Measurements from ENCODE around the gene CRB1.
"Not testable (repeated sequence)": the region's sequence is repeated elsewhere in the genome, so short reads cannot be mapped to it uniquely, and the experiment has no call there.

Gene CRB1

DNA sequence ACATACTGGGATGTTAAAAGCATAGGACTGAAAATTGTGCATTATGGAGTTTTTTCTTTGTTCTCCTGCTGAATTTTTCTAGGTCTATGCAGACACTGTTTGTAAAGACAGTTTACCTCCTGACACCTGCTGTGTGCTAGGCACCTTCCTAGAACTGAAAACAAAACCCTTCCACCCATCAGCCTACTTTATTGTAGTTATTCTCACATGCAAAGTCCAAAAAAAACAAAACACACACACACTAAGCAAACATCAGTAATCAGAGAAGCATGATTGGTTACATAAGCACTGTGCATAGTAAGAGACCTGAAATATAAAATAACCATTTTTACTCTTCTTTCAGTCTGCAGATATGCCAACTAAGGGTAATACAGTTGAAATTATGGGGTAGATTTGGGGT is 195.1 kb downstream of the CRB1 start:
- DNase-seq (ENCODE audit: low read depth in 3 of 3) = no peak

DNA sequence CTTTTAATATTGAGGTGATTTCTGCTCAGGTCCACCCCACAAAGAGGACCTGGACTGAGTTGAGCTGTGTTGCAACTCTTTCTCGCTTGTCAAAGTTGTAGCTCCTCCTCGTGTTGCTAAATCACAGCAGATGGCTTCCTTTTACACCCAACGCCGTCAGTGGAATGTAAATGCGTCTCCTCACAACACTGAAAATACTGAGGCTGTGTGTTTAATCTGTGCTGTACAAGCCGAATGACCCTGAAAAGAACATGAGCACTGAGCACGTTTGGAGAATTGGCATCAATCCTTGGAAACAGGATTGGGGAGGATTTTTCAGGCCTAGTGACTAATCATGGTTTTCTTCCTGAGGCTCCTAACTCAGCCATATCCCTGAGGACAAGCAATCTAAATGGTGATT is 196.0 kb downstream of the CRB1 start:
- no peak for DNase-seq (ENCODE audit: low read depth in 3 of 3)

DNA sequence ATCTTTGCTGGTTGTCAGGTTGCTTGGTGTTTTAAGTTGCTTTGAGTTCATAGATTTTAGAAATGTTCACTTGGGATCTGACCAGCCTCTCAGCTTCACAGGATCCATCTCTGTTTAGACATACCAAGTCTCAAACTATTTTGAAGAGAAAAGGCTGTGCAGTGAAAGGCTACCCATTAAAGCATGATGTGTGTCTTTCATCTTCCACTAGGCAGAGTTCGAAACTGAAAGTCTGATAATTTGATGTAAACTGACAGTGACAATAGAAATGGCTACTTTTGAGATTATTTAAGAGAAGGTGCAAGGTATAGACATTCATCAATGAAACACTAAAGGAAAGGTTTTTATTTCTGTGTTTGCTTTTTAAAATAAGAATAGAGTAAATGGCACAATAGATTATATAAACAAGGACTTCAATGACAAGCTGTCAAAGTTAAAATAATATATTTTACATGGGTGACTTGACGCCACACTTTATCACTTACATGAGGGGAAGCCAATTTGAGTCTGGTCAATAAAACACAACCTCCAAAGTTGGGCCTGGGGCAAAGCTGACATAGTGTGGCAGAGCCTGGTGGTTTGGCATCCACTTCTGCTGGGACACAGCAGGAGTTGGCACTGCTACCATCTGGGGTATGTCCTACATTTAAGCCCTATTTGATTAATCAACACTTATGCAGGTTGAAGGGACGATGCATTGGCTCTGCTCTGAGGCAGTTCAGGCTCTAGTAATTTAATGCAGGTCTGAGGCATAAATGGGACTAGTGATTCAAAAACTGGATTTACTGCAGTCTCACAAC is 197.7 kb downstream of the CRB1 start:
- DNase-seq (ENCODE audit: low read depth in 3 of 3) = no peak

DNA sequence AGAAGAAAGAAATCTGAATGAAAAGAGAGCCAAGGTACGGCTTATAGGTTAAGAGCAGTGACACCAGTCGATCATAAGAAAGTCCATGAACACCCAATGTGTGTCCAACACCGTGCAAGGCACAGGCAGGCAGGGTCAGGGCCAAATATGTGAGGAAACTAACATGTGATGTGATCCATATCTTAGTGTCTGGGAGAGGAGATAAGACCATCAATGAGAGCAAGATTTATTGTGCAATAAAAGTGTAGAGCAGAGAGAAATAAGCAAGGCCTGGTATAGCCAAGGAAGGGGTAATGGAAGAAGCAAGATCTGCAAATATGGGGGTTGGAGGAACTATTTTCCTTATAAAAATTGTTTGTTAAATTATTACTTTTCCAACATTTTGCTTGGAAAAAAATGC is 198.8 kb downstream of the CRB1 start:
- DNase-seq (ENCODE audit: low read depth in 3 of 3) = no peak

DNA sequence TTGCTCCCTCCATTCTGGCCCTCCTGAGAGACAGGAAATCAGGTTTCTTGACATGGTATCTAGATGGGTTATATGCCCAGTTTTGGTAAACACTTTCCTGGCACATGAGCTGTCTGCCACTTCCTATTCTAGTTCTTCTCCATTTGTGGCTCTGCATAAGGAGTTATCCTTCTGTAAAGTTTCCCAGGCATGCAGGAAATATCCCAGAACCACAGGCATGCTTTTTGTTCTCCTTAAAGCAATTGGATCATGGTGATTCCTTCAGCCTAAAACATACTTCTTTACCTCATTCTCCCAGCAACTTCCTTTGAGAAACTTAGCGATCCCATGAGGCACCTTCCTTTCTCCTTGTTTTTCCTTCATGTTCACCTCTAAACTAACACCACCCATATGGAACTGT is 199.8 kb downstream of the CRB1 start:
- no peak for DNase-seq (ENCODE audit: low read depth in 3 of 3)

DNA sequence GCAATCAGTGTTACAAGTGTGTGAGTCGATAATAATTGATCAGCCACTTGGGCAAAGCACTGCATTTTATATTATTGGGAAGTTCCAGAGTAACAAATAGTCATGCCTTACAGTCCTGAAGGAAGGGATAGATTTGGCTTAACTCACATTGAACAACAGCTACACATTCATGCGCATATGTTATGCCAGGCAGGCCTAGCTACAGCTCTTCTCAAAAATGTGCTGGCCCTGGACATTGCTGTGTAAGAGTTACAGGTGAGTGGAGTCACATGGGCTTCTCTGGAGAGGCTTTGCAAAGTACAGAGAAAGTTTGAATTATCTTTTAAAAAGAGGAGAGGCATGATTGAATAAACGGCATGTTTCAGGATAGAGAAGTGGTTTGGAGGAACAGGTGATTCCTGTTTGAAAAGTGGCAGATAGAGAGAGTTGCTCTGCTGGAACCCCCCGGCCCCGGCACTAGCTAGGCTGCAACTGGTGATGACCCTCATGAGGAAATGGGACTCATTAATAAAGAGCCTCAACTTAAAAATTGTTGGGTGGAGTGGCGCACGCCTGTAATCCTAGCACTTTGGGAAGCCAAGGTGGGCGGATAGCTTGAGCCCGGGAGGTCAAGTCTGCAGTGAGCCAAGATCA is 200.6 kb downstream of the CRB1 start:
- no peak for DNase-seq (ENCODE audit: low read depth in 3 of 3)

DNA sequence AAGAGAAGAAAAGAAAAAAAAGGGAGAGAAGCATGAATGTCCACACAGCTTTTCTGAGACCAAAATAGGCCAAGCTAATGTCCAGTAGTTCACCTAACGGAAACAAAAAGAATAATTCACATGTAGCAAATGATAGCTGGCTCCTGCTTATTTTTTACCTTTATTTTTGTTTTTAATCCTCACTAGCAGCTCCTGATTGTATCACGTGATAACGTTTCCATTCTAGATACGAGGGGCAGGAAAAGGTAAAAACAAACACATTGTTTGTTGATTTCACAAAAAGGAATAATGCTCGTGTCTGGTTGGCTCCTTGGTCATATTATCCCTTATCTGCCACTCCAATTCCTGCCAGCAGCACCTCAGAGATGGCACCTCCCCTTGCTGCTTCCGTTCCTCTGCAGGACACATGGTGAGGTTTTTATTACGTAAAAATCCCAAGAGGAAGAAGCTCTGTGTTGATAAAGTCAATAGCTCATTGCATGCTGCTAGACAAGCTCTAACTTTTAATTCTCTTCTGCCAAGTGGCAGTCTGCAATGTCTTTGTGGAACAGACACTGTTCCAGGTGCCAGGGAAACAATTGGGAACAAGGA is 201.7 kb downstream of the CRB1 start:
- no peak for DNase-seq (ENCODE audit: low read depth in 3 of 3)

DNA sequence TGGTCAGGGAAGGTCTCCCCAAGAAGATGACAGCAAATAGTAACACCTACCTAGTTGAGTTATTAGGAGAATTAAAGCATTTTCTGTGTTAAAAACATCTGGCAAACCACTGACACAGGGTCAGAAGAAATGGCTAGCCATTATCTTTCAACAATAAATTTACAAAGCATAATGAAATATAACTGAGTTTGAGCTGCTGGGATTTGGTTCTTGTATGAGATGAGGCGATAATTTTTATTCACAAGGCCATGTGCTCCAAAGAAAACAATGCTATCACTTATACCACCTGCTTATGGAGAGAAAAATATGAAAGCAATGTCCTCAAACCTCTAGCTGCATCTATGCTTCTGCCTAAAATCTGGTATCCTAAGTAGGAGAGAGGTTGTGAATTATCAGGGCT is 202.3 kb downstream of the CRB1 start:
- DNase-seq (ENCODE audit: low read depth in 3 of 3) = no peak

DNA sequence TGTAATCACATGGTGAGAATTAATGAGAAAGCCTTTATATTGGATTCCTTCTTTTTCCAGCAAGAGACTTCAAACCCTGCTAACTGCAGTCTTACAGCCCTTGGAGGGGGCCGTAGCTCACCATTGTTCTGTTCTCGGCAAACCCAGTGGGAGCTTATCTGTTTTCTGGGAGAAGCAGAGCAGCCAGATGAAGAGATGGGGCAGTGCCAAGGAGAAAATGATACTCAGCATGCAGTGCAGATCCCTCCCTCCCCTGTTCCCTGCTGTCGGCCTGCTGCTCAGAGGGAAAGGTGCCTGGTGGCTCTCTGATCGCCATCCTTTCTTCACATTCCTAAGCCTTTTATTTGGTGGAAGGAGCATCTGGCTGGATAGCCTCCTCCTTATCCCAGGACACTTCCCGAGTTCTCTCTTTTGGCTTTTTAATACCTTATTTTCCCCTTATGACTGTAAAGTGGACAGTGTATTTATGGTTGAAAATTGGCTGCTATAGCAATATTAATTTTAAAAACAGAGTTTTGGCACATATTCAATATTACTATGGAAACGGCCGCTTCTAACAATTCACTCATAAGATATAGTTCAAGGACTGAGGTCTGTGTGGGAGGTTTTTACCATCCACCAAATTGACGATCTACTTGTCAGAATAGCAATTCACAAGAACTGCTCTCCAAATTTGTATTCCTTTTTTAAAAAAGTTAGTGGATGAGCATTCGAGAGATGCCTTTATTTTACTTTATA is 203.4 kb downstream of the CRB1 start:
- DNase-seq (ENCODE audit: low read depth in 3 of 3) = no peak

DNA sequence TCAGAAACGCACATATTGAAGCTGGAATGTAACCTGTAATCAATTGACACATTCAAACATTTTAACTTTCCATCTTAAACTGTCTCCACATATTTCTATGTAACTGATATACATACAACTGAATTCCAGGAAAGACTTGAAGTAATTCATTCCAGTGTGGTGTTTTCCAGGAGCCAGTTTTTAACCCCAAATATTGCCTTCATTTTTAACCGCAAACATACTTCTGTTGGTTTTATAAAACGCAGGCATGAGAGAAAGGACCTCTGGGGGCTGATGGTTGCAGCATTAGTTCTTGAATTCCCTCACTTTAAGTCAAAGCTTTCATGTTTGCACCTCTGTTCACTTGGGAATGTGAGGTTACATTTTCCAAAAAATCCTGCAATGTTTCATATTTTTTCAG is 204.1 kb downstream of the CRB1 start:
- no peak for DNase-seq (ENCODE audit: low read depth in 3 of 3)

DNA sequence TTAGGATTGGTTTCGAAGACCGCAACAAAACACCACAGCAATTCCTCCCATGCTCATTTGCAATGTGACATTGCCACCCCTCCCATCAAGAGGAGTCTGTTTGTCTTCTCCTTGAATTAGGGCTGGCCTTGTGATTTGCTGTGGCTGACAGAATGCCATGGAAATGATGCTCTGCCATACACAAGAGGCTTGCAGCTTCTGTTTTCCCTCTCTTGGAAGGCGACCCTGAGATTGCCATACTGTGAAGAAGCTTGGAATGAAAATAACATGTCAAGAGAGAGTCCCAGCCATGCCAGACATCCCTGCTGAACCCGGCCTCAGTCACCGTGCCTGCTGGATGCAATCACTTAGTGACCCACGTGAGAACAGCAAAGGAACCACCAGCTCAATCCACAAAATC is 212.4 kb downstream of the CRB1 start:
- no peak for DNase-seq (ENCODE audit: low read depth in 3 of 3)

DNA sequence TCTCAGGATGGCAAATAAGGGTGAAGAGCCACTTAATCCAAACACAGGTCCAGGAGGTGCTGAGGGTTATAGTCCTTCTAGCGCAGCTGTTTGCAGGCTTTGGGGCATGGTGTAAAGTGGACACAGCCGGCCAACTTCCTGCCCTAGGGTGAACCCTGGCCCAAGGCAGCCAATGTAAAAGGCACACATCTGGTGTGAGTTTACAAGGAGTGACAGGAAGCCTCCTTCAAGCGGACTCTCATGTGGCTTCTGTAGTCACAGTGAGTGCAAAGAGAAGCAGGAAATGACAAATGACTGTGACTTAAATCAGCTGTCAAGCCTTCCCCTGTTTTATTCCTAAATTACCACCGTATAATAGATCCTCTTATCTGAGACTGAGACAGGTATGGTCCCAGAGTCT is 213.0 kb downstream of the CRB1 start:
- DNase-seq (ENCODE audit: low read depth in 3 of 3) = no peak

DNA sequence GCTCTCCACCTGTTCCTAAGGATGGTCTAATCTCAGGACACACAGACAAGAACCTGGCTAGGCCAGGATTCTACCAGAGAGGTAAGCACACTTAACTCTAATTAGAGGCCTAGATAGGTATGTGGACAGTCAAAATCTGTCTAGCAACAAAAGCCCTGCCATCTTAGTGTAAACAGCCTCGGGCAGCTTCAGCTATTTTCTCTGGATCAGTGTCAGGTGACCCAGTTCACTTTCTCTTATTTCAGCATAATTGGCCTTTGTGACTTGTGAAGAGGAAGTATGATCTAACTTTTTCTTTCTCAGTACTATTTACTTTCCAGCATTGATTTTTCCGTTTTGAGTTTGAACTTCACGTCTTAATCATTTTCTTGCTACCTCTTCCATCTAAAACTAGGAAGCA is 217.7 kb downstream of the CRB1 start:
- no peak for DNase-seq (ENCODE audit: low read depth in 3 of 3)

DNA sequence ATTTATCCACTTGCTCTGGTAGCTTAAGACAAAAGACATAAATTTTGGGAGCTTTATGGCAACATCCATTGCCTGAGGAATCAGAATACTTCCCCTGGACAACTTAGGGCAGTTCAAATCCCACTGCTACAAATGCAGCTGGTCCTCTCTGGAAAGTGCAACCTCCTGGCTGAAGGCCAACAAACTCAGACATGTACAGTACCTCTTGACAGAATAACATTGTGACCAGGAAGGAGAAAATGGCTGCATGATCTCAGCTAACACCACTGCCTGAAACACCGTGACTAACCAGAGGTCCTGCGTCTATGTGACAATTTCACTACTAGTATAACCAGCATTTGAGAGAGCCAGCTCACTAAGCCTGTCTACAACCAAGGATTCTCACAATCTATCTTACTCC is 218.9 kb downstream of the CRB1 start:
- DNase-seq (ENCODE audit: low read depth in 3 of 3) = no peak

DNA sequence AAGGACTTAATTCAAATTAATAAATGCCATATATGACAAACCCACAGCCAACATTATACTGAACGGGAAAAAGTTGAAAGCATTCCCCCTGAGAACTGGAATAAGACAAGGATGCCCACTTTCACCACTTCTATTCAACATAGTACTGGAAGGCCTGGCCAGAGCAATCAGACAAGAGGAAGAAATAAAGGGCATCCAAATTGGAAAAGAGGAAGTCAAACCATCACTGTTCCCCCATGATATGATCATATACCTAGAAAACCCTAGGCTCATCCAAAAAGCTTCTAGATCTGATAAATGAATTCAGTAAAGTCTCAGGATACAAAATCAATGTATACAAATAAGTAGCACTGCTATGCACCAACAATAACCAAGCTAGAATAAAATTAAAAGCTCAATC is 223.5 kb downstream of the CRB1 start:
- DNase-seq (ENCODE audit: low read depth in 3 of 3) = not testable (repeated sequence)

DNA sequence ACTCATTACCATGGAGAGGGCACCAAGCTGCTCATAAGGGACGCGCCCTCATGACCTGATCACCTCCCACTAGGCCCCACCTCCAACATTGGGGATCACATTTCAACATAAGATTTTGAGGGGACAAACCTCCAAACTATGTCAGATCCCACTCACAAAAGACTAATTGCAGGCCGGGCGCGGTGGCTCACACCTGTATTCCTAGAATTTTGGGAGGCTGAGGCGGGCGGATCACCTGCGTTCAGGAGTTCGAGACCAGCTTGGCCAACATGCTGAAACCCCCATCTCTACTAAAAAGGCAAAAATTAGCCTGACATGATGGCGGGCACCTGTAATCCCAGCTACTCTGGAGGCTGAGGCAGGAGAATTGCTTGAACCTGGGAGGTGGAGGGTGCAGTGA is 228.7 kb downstream of the CRB1 start:
- DNase-seq (ENCODE audit: low read depth in 3 of 3) = no peak

DNA sequence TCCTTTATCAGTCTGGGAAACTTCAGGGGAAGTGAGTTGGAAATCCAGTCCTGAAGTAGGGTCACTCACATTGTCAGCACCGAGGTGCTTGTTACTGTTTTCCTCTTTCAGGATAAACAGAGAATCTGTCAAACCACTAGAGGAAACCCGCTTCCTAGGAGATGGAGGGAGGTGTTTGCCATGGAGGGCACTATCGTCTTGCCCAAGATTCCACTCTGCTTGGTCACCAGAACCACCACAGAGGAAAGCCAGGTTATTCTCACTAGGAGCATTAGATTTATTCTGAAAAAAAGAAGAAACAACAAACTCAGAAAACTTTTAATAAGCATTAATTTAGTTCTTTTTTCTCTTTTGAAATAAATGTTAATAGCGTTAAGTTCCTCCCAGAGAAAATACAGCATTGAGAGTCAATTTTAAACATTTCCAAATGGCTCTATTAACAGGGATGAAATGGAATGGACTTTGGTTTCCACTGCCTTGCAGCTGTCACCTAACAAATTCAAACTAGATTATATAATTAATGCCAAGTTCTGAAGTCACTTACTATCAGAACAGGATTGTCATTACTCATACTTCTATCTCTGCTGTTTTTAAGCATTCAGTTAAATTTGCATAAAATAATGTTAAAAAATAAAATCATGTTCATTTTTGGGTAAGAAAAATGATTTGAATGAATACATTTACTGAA is 242.8 kb downstream of the CRB1 start:
- no peak for DNase-seq (ENCODE audit: low read depth in 3 of 3)

DNA sequence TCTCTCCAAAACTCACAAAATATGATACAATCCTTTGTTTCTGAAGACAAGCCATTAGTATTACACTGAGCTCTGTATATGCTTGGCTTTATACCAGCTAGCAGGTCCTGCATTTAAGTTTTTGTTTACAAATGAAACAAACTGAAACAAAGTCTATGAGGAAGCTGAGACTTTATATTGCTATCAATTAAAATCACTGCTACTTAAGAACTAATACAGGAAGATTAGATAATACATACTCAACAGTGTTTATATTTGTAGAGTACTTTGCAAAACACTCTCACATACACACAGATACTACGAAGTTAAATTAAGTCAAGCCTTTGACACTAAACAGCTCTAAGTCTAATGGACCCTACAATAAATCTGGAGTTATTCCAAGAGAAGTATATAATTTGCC is 247.4 kb downstream of the CRB1 start:
- no peak for DNase-seq (ENCODE audit: low read depth in 3 of 3)

DNA sequence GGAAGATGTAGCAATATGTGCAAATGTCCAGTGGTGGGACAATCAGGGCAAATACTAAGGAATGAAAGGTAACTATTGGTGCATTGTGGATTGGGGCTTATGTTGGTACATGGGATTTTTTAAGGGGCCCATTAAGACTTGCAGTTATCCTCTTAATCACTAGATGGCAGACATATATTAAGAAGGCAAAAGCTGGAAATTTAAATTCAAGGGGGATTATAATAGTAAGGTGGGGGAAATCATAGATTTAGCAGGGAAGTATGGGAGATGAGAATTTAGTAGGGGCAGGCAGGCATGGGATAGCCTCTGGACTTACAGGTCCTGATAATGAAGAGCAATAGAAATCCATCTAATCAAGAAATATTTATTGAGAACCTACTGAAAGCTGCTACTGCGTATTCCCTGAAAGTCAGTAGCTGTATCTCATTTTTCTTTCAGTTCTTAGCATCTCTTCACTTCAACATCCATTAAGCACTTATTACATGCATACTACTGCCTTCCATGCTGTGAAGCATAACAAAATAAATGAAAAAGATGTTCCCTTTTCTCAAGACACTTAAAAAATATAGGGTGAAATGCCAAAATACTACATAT is 251.8 kb downstream of the CRB1 start:
- DNase-seq (ENCODE audit: low read depth in 3 of 3) = no peak

DNA sequence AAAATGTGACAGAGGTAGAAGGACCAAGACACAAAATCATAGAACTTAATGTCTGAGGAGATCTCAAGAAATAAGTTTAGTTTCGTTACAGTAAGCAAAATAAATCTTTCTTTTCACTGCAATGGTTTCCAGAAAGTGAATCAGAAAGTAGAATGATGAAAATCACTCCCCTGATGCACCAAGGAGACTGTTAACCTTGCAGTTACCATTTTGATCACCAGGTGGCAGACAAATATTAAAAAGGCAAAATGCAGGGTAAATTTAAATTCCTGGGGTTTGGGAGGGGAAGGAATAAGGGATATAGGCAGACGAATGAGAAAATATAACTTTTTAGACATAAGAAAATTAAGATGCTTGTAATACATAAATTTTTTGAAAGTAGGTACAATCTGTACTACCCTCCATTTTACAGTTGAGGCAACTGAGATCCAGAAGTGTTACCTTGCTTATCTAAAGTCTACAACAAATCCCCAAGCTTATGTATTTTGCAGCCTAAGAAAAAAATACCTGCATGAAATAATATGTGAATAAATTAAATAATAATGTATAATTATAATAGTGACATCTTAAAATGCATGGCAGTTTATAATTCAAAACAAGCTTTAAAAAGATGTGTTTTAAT is 253.2 kb downstream of the CRB1 start:
- no peak for DNase-seq (ENCODE audit: low read depth in 3 of 3)

DNA sequence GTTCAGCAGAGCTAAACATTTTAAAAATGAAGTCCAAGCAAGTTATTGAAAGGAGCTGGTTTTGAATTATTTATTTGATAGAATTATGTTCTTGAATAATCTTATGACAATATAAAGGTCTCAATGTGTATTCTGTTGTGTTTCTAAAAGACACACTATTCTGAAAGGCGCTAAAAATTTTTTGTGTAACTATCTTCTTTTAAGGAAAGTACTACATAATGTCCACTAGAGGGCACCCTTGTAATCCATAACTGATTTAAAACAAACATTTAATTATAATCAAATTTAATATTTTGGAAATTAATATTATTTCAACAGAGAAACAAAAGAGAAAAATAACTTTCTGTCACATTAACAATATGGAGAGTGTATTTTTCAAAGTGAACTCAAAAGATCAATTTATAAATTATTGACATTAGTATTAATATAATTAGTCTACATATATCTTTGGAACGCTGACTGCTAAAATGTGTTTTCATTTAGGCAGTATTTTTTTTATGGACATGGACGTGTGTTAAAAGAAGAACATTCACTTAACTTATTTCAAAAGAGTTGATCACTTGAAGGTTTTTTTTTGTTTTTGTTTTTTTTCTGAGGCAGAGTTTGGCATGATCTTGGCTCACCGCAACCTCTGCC is 258.8 kb downstream of the CRB1 start:
- DNase-seq (ENCODE audit: low read depth in 3 of 3) = no peak
